HG03571 (cell line): ENCODE measurements around the gene RNF41.
"Not testable (repeated sequence)": the region's sequence is repeated elsewhere in the genome, so short reads cannot be mapped to it uniquely, and the experiment has no call there.

Experiments used
- ATAC-seq: cut with Tn5 transposase; IDR thresholded peaks from one replicate; pipeline ENCODE4 v1.9.1; 2021; ENCODE audit not compliant: unreplicated experiment

The RNF41 gene

DNA sequence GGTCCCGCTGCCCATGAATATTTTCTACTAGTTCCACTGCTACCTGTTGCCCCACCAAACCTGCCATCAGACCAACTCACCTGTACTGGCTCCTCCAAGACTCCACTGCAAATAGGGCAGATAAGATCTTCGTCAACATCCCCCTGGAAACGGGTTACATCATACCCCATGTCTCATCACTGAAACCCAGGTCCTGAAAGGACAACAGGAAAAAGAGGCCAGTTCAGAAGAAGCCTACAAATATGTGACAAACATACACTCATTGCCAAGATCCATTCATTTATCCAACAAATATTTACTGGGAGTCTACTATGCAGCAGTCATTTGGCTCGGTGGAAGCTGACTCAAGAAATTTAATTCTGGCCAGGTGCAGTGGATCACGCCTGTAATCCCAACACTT lies 7.8 kb downstream of the RNF41 start:
- no peak for ATAC-seq

DNA sequence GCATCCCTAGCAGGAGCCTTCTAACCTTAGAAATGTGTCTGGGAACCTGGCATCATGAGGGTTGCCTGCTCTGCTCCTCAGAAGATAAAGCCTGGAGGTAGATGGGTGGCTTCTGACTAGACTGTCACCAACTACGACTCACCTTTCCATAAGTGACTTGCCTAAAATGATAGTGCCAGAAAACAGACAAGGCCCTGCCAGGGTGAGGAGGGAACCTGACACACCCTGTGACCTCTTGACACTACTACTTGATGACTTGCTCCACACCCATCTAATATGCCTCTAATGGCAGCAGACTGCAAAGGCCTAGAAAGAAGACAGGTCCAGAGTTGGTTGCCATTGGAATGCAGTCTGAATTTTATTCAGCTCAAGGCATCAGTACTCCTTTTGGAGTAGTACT lies 9.4 kb downstream of the RNF41 start:
- ATAC-seq = no peak

DNA sequence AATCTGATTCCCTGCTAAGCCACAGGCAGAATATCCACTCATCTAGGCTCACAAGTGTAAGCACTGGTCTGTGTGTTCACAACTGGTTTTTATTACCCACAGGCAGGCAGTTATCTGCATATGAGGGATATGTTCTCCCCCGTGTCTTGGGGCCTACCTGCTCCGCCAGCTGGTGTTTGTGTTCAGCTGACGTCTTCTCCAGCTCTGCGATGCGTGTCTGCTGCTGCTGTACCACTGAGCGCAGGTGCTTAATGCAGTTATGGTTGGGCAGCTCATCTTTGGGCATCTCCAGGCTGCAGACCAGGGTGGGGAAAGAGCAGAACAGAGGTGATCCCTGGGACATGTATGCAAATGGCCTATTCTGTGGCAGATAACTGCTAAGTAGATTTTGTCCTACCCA lies 13.7 kb downstream of the RNF41 start:
- no peak for ATAC-seq

DNA sequence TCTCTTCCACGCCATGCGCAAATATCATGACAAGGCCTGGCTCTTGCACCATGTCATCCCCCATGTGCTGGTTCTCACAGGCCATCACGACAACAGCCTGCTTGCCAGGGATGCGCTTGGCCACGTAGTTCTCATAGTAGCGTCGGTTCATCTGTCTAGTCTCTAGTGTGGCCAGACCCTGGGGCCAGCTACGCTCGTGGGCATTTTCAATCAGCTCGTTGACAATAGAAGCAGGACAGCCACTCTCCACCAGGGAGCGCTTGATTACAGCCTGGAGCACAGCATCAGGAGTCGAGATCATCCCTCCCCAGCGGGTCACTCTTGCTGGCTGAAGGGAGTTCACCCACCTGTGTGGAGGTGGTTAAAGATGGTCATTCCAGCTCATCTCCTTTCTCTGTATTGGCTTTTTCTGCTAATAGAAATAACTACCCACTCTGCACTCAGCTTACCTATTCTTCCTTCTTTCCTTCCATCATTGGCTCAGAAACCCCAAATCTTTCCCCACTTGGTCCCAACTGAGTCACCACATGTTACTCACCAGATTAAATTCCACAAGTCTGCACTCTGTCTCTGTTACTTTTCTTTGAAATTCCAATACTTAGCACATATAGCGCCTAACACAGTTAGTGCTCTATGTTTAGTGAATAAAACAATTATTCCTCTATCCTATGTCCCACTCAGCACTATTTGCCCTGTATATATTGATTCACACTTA lies 15.1 kb downstream of the RNF41 start:
- ATAC-seq = no peak

DNA sequence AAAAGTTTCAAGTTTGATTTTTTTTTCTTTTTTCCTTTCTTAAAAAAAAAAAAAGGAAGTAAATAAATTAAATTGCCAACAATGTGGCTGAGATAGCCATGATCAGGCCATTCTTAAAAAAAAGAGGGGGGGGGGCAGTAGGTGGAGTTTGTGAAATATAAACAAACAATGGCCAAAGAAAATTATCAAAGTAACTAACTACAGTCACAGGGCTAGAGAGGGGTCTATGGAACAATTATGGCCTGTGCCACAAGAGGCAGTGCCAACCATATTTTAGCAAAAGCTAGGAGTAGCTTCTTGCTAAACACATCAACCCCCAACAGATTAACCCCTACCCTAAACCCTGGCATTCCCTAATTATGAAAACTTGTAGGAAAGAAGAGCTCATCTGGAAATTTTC lies 16.3 kb downstream of the RNF41 start:
- no peak for ATAC-seq

DNA sequence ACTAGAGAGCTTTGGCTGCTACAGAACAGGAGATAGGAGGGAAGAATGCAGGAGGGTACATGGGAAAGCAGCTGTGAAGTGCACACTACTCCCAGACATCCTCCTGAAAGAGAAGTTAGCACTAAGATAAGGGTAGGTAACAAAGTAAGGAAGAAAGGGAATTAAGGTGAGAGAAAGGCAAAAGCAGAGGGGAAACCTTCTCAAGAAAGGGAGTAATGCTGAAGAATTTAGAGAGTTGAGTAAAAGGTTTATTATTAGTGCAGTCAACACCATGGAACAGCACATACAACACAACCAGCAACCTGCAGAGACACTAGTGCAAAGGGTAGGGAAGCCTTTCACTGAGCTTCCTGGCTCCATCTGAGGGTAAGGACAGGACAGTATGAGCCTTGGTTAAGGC lies 17.4 kb downstream of the RNF41 start:
- ATAC-seq = no peak

DNA sequence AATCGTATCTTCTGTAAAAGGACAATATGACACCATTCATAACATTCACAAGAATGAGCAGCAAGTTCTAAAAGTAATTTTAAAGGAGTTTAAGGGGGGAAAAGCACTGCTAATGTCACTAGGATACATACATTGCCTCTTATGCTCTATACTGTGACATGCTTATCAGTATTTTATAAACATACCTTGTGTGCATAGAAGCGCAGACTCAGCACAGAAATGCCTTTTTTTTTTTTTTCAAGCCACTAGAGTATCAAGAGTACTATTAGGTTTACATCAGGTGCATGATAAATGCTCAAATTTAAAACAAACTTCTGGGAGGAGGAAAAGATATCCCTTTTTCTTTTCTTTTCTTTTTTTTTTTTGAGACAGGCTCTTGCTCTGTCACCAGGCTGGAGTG lies 18.9 kb downstream of the RNF41 start:
- no peak for ATAC-seq

DNA sequence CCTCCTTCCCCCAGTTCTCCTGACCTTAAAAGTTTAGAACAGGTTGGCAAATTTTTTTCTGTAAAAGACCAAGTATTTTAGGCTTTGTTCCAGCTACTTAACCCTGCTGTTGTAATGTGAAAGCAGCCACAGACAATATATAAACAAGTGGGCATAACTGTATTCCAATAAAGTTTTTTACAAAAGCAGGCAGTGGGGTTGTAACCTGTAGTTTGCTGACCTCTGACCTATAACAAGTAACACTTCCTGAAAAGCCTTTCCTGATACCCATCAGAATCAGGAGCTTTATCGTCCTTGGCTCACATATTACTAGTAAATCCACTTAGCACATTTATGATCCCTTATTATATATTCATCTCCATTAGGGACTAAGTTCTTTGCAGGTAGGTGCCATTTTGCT lies 19.4 kb downstream of the RNF41 start:
- ATAC-seq = no peak

DNA sequence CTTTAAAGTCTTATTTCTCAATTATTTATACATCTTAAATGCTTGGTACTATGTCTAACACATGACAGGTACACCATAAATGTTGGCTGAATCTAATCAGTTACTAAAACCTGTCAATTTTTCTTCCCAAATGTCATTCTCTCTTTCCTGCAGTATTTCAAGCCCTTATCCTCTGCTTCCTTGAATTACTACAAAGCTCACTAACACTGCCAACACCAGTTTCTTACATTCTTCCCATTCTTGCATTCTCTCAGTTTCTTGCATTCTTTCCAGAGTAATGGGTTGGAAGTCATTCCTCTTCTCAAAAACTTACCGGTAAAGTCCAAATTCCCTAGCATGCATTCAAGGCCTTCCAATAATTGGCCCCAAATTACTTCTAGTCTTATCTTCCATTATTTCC lies 22.9 kb downstream of the RNF41 start:
- ATAC-seq = no peak

DNA sequence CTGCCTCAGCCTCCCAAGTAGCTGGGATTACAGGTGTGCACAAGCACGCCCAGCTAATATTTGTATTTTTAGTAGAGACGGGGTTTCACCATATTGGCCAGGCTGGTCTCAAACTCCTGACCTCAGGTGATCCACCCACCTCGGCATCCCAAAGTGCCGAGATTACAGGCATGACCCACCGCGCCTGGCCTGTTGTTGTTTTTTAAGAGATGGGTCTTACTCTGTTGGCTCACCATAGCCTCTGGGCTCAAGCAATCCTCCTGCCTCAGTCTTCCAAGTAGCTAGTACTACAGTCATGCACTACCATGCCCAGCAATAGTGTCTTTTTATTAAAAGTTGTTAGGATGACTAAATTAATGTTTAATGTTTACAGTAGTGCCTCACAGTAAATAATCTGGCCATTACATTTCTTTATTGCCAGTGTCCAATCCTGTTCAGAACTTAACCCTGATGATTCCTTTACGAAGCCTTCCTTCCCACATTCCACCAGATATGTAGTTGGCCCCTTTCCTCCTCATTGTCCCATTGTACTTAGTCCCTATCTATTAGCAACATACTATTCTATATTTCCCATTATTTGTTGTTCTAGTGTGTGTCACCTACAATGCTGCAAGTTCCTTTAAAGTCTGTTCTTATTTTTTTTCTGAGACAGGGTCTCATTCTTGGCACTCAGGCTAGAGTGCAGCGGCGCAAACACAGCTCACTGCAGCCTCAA lies 23.6 kb downstream of the RNF41 start:
- no peak for ATAC-seq

DNA sequence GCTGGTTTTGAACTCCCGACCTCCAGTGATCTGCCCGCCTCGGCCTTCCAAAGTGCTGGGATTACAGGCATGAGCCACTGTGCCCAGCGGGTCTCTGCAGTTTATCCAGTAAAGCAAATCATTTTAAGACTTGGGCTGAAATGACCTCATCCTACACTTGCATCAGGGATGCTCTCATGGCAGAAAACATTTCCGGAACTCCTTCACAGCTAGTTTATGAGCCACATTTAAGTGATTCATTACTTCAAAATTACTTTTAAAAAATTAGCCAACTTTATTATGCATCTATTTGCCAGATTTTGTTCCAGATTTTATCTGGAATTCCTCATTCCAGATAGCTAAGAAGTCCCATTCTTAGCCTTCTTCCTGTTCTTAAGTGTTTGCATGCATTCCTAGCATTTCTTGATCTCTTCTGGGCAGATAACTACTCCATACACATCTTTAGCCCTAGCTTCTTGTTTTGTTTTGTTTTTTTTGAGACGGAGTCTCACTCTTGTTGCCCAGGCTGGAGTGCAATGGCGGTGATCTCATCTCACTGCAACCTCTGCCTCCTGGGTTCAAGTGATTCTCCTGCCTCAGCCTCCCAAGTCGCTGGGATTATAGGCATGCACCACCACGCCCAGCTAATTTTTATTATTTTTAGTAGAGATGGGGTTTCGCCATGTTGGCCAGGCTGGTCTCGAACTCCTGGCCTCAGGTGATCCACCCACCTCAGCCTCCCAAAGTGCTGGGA lies 24.7 kb downstream of the RNF41 start:
- ATAC-seq = not testable (repeated sequence)

DNA sequence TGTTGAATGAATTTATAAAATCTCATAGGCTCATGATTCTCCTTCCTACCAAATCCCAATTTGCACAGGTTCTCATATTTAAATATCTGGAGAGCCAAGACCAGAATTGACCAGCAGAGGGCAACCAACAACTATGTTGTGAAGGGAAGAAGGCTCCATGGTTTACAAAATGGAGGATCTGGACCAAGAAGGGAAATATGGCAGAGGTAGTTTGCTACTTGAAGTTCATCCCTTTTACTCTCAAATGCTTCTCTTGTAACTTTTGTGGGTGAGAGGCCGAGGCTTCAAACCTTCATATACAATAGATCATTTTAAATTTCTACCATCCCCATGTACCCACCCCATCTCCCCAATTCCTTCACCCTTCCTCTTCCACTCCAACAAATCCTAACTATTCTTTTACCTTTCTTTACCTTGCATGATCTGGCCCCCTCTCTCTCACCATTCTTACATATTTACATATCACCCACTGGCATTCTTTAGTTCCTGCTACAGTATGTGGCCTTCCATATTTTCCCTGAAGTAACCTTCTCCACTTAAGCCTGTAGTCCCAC lies 28.6 kb downstream of the RNF41 start:
- no peak for ATAC-seq

DNA sequence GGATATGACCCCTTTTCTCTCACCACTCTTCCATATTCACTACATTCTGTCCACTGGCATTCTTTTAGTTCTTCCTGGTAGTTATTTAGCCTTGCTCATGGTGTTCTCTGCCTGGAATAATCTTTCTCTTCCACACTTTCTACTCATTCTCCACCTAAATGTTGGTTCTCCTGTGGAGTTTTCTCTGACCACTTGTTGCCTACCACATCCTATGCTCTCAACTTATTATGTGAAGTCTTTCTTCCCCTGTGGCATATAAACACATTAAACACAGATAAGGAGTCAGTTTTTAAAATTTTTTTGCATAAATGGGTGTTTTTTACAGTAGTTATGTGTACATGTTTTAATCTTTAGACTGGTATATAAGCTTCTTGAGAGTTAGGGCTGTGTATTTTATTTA lies 29.1 kb downstream of the RNF41 start:
- ATAC-seq = no peak

DNA sequence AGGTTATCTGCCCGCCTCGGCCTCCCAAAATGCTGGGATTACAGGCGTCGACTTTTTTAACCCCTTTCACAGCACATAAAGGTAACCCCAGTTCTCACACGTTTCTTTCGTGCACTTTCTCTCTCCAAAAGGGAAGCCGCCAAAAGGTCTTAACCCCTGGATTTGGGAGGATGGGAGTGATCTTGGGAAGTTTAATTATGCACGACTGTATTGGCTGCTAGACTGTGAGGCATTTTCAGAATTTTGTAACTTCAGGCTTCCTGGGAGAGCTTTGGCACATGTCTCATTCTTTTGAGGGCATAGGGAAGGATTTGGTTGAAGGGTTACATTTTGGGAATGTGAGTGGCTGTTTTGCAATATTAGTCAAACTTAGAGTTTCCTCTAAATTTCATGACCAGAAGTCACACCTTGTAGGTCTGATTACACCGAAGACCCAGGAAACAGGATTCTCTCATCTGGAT lies 31.0 kb downstream of the RNF41 start:
- ATAC-seq = no peak

DNA sequence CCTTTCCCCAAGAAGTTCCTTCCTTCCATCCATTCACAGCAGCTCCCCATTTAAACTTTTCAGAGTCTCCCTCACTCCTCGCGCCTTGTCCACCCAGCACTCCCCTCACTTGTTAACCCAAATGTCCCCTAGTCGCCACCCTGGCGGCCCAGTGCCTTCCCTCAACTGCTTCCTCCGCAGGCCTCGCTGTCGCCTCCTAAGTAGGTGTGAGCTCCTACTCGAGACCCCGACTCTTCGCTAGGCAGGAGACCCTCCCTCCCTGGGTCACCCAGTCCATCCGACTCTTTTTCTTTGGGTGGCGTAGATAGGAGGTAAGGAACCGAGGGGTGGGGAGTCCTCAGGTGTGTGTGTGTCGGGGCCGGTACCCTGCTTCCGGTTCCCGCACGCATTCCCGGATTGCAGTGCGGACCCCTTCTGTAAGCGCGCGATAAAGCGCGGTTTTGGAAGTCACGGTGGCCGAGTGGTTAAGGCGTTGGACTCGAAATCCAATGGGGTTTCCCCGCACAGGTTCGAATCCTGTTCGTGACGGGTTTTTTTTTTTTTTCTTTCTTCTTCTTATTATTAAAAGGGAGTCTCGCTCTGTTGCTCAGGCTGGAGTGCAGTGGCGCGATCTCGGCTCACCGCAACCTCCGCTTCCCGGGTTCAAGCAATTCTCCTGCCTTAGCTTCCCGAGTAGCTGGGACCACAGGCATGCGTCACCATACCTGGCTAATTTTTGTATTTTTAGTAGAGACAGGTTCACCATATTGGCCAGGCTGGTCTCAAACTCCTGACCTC lies 31.6 kb downstream of the RNF41 start:
- ATAC-seq = peak; percentile 18

DNA sequence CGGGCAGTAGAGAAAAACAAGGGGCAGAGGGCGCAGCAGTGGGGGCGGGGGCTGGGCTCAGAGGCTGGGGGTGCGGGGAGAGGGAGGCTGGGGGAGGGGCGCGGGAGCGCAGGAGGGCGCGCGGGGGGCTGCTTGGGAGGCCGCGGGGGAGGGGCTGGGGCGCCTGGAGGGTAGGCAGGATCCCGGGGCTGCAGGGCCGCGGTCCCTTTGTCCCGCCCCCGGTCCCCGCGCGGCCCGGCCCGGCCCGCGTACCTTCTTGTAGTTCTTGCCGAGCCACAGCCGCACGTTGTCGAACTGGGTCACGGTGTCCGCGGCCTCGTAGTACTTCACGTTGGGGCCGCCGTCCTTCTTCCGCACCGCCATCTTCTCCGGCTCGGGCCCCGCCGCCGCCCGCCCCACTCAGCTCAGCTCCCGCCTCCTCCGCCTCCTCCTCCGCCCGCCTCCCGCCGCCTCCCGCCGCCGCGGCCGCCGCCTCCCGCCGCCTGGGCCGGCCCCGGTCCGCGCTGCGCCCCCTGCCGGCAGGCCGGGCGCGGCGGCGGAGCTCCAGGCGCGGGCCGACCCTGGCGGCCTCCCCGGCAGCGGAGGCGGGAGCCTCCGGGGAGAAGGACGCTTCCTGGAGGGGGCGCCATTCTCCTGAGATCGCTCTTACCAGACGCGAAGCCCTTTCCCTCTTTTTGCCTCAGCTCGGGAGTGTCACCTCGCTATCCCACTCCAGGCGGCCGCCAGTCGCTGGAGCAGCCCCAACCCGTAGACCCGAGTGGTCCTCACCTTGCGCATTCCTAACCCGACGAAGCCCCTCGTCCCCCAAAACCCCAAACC lies 32.4 kb downstream of the RNF41 start, which contains the start of gene SMARCC2:
Gene SMARCC2, minus strand, starts transcription at position 385 of the 819 bp plus-strand sequence. Its CDS starts 22 bp downstream, at position 363.
- ATAC-seq = peak; percentile 63

DNA sequence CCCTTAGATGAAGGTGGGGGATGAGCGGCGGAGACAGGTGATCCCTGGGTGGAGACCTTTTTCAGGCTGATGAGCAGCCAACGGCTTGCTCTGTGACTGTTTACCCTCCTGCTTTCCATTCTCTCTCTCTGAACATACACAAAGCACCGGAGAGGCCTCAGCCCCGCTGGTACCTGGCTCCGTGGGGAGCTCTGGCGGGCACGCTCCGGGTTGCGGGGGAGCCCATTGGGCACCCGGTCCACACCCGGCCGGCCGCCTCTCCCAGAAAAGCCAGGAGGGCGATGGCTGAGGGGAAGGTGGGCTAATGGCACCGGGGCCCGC lies 33.0 kb downstream of the RNF41 start:
- ATAC-seq = no peak

DNA sequence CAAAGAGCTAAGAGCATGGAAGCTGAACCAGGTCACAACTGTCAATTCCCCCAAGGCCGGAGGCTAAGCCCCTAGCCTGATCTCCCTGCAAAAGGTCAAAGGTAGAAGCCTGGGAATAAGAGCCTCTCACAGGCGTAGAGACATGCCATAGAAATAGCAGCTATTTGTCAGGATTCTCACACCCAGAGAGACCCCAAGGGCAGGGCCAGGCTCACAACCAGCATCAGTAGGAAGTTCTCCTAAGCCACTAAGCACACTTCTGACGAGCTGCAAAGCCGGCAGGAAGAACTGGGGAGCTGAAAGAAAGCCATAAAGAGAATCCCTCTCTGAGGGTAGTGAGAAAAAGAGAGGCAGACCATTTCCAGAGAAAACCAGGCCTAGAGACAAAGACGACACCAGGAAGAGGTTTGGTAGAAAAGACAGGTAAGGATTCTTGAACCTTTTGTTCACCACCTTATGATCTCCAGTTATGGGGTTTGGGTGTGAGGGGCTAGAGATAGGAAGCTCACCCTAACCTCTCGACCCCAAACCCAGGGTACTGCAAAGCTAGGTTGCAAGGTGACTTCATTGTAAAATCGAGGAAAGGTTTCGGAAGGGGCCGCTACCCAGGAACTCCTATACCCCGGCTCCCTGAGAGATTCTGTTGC lies 33.5 kb downstream of the RNF41 start:
- ATAC-seq = no peak

DNA sequence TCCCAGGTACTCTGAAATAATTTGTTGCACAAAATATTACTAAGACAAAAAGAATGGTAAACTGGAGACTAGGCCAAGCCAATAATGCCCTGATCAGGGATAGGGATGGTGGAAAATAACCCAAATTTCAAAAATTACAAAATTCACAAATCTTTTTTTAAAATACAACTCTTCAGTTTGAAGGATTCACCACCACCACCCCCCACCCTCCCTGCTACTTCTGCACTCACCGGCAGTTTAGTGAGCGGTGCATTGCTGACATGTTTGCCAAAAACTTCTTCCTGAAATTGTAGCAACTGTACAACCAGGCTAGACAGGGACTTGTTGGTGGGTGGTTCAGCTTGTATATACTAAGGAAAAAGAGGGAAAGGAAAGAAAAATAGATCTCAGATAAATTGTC lies 34.8 kb downstream of the RNF41 start:
- ATAC-seq = no peak

DNA sequence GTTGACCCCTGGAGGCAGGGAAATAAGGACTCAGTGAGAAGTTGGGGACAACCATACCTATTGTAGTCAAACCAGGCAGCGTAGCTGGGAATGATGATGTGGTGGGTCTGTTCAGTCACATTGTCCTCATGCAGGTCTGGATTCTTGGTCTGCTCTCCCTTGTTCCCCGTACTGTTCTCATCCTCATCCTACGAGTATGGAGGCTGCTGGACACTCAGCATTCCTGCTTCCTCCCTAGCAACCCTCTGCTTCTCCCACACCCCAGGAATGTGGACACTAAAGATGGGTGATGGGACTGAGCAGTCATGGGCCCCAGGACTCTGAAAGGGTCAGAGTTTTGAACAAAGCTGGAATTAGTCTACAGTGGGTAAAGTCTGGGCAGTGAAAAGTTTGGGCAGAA lies 43.4 kb downstream of the RNF41 start:
- no peak for ATAC-seq
